Measurements from ENCODE around the gene ZNF564. TPM values are rescaled to one million over a fixed set of nuclear protein-coding genes. Genes with fewer than 3 reads are reported as not detected.

Gene ZNF564
- total RNA-seq, 3 donors from 2014 or later = 13.9 to 22.5 (median 21.2) TPM

DNA sequence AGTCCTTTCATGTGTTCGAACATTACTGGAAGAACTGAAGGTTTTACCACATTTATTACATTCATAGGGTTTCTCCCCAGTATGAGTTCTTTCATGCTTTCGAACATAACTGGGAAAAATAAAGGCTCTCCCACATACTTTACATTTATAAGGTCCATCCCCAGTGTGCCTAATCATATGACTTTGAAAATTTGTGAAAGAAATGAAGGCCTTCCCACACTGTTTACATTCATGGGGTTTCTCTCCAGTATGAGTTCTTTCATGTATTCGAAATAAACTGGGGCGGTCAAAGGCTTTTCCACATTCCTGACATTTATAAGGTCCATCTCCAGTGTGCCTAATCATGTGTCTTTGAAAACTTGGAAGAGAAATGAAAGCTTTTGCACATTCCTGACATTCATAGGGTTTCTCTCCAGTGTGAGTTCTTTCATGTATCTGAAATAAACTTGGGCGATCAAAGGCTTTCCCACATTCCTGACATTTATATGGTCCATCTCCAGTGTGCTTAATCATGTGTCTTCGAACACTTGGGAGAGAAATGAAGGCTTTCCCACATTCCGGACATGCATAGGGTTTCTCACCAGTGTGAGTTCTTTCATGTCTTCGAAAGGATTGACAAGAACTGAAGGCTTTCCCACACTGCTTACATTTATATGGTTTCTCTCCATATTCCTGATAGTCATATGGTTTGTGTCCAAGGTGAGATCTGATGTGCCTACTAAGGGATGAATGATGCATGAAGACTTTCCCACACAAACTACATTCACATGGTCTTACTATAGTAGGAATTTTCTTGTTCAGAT is 24.0 kb downstream of the ZNF564 start:
- no peak for TF ChIP-seq CTCF (IDR thresholded peaks at IDR 0.05)
- DNase-seq = no peak
- Histone ChIP-seq H3K36me3 (ENCODE audit: low read depth) (peaks cover 35% of the 10 kb centered on the region), H3K9me3 (peaks cover 99% of the 10 kb centered on the region), H3K4me3 (no peak overlapping the region), H3K4me1 (ENCODE audit: low read depth) (no peaks in the 10 kb centered on the region)
- intact Hi-C loops (cut with DNase I, micrococcal nuclease) = no loop called here
- no peak for ATAC-seq

GRCh38 chr19:12526542-12526941 is 24.7 kb downstream of the ZNF564 start:
- H3K9me3 ChIP-seq = peaks cover 100% of the 10 kb centered on the region
- DNase-seq (no peak), ATAC-seq (no peak)
- H3K4me1 ChIP-seq (ENCODE audit: low read depth) = no peaks in the 10 kb centered on the region
- TF ChIP-seq CTCF (IDR thresholded peaks at IDR 0.05) = no peak
- peaks cover 35% of the 10 kb centered on the region for H3K36me3 ChIP-seq (ENCODE audit: low read depth)
- no peak overlapping the region for H3K4me3 ChIP-seq
- intact Hi-C loops (cut with DNase I, micrococcal nuclease) = no loop called here

GRCh38 chr19:12521996-12522395 is 29.3 kb downstream of the ZNF564 start:
- ATAC-seq (peak; percentile 38), DNase-seq (no peak)
- peaks cover 17% of the 10 kb centered on the region for H3K36me3 ChIP-seq (ENCODE audit: low read depth)
- no peaks in the 10 kb centered on the region for H3K4me1 ChIP-seq (ENCODE audit: low read depth)
- intact Hi-C loops (cut with DNase I, micrococcal nuclease) = no loop called here
- peaks cover 100% of the 10 kb centered on the region for H3K9me3 ChIP-seq
- no peak overlapping the region for H3K4me3 ChIP-seq
- TF ChIP-seq CTCF (IDR thresholded peaks at IDR 0.05) = no peak

DNA sequence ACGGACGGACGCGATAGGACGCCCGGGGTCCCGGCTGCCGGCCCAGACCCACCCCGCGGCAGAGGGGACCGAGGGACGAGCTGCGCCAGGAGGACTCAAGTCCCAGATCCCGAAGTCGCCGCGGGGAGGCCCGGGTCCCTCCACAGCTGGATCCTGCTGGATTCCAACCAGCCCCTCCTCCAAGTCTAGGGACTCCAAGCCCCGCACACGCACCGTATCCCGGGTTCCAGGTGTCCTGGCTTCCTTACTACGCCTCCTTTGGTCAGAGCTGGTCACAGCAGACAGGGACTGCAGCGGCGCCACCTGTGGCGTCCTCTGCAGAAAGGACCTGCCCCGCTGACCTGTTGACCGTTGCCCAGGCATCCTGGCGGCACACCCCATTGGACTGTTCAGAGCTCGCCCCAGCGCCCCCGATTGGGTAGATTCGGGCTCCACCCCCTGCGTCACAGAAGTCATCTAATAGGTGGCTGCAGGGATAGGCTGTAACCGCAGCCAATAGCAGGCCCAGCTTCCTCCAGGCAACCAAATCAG is 37.7 kb downstream of the ZNF564 start:
- ATAC-seq = peak; percentile 29
- H3K4me1 ChIP-seq (ENCODE audit: low read depth) = no peaks in the 10 kb centered on the region
- no peak for TF ChIP-seq CTCF (IDR thresholded peaks at IDR 0.05)
- H3K4me3 ChIP-seq = no peak overlapping the region
- DNase-seq = peak in 1 of 3 donors; percentile 55
- H3K9me3 ChIP-seq = peaks cover 35% of the 10 kb centered on the region
- intact Hi-C loops (cut with DNase I, micrococcal nuclease) = no loop called here
- no peaks in the 10 kb centered on the region for H3K36me3 ChIP-seq (ENCODE audit: low read depth)

GRCh38 chr19:12497032-12497431 is 54.2 kb downstream of the ZNF564 start:
- peaks cover 3% of the 10 kb centered on the region for H3K4me1 ChIP-seq (ENCODE audit: low read depth)
- H3K4me3 ChIP-seq = no peak overlapping the region
- DNase-seq (no peak), ATAC-seq (no peak)
- H3K9me3 ChIP-seq = no peaks in the 10 kb centered on the region
- no peaks in the 10 kb centered on the region for H3K36me3 ChIP-seq (ENCODE audit: low read depth)
- intact Hi-C loops (cut with DNase I, micrococcal nuclease) = no loop called here
- TF ChIP-seq CTCF (IDR thresholded peaks at IDR 0.05) = no peak
